Measurements from ENCODE around the gene AP1S1. TPM values are rescaled to one million over a fixed set of nuclear protein-coding genes. Genes with fewer than 3 reads are reported as not detected.

The AP1S1 gene
- polyA plus RNA-seq, 3 donors, result 72.1 to 82.5 (median 76.9) TPM

DNA sequence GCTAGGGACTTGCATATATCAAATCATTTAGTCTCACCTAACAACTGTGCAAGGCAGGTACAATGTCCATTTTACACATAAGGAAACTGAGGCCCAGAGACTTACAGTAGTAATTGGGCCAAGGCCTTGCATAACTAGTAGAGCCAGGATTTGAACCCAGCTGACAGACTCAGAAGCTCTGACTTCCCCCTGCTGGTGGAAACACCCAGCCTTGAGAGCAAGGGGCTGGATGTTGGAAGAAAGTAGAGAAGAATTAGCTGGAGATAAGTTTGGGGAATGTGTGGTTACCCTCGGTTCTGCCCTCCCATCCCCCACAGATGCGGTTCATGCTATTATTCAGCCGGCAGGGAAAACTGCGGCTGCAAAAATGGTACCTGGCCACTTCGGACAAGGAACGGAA is 2.0 kb downstream of the AP1S1 start:
- DNase-seq (ENCODE audit: low read depth in 3 of 3, low spot score in 2 of 3), result no peak

- no peak for DNase-seq (ENCODE audit: low read depth in 3 of 3, low spot score in 2 of 3)
These were observed 2.8 kb downstream of the AP1S1 start for GRCh38 chr7:101156866-101157589.

DNA sequence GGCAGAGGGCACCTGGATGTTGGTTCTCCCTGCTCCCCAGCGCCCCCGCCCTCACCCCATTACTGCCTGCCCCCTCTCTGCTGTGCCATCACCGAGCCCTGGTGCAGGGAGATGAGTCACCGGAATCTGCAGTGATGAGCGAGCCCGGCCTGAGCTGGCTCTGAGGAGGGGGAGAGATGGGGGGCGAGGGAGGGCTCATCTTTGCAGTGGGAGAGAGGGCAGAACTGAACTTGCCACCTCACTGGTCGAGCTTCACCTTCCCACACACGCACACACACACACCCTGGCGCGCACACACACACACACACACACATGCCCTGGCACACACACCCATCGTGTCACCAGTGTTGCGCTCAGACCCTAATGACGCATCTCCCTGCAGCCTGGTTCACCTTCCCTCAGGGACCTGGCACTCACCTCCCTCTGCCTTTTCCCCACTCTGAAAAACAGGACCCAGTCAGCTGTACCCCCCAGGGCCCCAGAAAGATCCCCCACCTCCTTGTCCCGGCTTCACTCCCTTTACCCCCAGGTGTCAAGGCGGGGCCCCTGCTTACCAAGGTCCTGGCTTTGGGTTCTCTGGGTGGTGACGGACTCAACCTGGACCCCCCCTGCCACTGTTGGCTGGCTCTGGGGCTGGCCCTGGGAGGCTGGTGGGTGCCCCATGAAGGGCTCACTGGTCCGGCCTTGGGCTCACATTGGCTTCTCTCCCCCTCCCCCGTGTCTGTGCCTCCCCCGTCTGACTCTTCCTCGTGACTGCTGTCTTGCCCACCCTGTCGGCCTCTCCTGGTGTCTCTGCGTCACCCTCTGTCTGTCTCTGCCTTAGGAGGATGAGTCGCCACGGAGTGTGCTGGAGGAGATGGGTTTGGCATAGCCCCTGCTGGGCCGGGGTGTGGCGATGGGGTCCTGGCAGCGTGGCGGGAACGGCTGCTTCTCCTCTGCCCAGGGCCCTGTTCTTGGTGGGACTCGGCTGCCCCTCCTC is 5.7 kb downstream of the AP1S1 start:
- no peak for DNase-seq (ENCODE audit: low read depth in 3 of 3, low spot score in 2 of 3)

GRCh38 chr7:101160910-101161309 is 6.6 kb downstream of the AP1S1 start:
- no peak for DNase-seq (ENCODE audit: low read depth in 3 of 3, low spot score in 2 of 3)

- no peak for DNase-seq (ENCODE audit: low read depth in 3 of 3, low spot score in 2 of 3)
These were observed 7.6 kb downstream of the AP1S1 start for GRCh38 chr7:101161692-101162471.

DNA sequence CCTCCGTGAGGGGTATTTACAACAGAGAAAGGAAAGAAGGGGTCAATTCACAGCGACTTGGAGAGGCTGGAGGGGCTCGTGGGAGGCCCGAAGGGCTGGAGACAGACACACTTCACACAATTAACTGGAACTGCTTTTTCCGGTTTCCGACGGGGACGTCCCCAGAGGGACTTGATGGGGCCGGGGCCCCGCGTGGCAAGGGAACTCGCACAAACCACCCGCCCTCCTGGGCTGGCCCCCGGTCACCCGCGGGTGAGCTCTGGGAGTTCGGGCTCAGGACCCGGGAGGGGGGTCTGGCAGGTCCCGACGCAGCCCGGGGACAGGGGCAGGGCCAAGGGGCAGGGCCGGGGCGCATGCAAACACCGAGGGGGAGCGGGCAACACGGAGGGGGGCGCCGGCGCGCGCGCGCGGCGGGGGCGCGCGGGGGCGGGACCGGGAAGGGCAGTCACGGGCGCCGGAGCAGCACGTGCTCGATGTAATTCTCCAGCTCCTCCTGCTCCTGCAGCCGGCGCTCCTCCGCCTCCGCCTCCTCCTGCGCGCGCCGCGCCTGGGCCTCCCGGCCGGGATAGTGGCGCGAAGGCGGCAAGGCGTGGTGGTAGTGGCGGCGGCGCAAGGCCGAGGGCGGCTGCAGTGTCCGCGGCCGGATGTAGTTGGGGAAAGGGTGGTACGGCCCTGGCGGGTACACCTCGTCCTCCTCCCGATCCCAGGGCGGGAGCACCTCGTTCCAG is 8.4 kb downstream of the AP1S1 start:
- DNase-seq (ENCODE audit: low read depth in 3 of 3, low spot score in 2 of 3), result no peak

DNA sequence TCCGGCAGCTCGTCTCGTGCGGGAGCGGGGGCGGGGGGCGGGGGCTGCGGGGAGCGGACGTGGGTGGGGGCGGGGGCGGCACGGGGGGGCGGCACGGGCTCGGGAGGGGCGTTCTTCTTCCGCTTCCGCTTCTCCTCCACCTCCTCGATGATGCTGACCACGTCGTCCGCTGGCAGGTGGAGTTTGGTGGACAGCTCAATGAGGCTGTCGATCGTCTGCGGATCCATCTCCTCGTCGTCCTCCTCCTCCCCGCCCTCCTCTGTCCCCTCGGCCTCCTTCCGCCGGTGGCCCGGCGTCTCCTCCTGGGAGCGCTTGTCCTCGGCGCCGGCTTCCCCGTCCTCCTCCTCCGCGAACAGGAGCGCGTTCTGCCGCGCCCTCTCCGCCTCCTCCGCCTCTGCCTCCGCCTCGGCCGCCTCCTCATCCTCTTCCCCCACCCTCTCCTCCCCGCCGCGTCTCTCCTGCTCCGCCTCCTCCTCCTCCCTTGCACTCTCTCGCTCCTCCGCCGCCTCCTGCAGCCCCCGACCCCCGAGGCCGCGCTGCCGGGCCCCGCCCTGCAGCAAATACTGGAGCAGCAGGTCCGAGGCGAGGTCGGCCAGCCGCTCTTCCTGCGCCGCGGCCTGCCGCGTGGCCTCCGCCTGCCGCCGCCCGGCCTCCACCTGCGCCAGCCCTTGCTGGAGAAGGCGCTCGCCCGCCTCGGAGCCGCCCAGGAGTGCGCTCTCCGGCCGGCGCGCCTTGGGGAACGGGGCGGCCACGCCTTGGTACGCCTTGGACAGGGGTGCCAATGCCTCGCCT is 9.2 kb downstream of the AP1S1 start:
- no peak for DNase-seq (ENCODE audit: low read depth in 3 of 3, low spot score in 2 of 3)

GRCh38 chr7:101164071-101164840 is 10.0 kb downstream of the AP1S1 start:
- no peak for DNase-seq (ENCODE audit: low read depth in 3 of 3, low spot score in 2 of 3)

DNA sequence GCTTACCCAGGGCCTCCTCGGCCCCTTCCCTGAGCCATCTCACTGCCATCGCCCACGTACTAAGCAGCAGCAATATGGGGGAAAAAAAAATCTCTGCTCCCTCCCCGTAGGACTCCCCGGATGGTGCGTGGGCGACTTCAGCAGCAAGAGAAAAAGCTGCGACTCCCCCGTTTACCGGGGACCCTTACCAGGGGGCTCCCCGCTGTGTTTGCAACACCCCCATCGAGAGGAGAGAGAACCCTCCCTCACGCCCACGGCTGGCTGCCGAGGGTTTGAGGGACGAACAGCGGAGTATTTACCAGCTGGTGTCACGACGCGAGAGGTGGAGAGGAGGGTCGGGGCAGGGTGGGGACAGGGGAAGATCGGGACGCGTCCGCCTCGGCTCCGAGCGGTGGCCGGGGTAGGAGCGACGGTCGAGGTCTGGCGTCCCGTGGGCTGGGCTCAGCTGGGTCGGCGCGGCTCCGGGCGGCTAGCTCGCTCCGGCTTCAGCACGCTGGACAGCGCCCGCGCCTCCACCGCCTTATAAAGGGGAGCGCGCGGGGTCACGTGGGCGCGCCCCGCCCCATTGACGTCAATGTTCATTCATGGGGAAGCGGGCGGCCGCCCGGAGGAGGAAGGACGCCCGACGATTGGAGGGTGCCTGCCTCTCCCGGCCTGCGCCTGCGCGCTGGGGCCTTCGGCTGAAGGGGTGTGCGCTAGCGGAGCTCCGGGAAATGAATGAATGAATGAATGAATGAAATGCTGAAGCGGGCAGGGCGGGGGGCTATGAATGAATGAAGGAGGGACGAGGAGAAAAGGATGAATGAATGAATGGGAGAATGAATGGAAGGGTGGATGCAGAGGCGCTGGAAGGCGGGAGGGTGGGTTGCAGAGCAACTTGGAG is 11.0 kb downstream of the AP1S1 start, which contains the start of gene VGF:
Gene VGF, minus strand, starts transcription at position 495 of the 883 bp plus-strand sequence. CDS start 726 bp downstream, outside the sequence.
- peak in 2 of 3 donors; percentile 70 to 85 for DNase-seq (ENCODE audit: low read depth in 3 of 3, low spot score in 2 of 3)

DNA sequence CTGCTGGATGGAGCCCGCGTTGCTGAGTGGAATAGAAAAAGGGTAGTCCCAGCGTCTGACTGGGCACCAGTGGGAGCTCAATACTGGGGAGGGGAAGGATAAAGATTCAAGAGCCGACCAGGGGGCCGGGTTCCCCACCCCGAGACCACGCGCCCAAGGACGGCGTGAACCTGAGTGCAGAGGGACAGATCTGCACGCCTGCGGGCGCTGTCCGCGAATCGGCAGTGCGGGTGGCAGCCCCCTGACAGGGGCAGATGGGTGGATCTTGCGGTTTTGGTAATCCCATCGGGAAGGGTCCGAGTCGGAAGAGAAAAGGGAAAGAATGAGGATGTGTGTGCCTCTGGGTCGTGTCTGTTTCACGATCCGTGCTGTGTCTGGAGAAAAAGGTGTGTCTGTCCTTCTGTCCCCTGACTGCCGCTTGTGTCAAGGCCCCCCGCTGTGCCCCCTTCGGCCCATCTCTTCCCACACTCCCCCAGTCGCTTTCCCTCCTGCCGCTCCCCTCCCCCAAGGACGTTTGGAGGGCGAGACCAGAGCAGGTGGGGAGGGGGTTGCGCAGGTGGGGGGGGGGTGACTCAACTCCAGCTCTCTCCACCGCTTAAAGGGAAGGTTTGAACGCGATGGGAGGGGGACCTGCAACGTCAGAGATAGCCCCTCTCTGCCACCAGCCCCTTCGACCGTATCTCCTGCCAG is 11.8 kb downstream of the AP1S1 start:
- DNase-seq (ENCODE audit: low read depth in 3 of 3, low spot score in 2 of 3), result no peak

DNA sequence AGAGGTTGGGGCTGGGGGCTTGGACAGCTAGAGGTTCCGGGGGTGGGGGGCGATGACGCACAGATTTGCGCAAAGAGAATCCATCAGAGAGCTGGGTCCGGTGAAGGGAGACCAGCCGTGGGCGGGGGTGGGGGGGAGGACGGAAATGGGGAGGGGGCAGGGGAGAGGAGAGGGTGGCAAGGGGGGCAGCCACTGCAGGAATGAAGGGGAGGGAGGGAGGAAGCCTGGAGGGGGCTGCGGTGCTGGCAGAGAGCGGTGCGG is 12.3 kb downstream of the AP1S1 start:
- DNase-seq (ENCODE audit: low read depth in 3 of 3, low spot score in 2 of 3), result no peak

DNA sequence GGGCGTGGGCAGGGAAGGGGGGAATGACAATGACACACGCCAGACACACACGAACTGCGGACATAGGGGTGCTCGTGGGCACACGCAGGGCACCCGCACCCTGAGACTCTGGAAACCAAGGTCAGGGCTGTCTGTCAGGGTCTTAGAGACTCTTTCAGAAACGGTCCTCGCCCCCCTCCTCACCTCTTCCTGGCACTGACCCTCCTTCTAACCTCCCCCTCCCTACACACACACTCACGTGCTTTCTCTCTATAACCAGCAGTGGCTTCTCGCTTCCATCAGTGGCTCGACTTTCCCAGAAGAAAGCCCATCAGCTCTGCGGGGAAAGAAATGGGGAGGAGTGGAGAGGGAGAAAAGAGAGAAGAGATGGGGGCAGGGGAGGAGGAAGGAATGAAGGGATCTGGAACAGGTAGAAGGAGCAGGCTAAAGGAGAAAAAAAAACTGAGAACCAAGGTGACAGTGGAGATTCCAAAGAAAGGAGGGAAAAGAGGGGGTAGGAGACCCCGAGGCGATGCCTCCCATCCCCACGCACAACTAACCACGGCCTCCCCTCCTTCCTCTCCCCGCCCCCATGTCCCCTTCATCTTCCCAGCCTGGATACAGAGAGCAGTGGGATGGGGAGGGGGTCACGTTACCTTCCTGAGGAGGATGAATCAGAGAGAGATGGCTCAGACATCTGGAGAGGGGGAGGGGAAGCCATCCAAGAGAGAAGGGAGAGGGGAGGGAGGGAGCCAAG is 12.8 kb downstream of the AP1S1 start:
- DNase-seq (ENCODE audit: low read depth in 3 of 3, low spot score in 2 of 3), result no peak

GRCh38 chr7:101167645-101168411 is 13.6 kb downstream of the AP1S1 start:
- DNase-seq (ENCODE audit: low read depth in 3 of 3, low spot score in 2 of 3), result no peak

- DNase-seq (ENCODE audit: low read depth in 3 of 3, low spot score in 2 of 3), result no peak
These were observed 14.3 kb downstream of the AP1S1 start for GRCh38 chr7:101168412-101169049.

DNA sequence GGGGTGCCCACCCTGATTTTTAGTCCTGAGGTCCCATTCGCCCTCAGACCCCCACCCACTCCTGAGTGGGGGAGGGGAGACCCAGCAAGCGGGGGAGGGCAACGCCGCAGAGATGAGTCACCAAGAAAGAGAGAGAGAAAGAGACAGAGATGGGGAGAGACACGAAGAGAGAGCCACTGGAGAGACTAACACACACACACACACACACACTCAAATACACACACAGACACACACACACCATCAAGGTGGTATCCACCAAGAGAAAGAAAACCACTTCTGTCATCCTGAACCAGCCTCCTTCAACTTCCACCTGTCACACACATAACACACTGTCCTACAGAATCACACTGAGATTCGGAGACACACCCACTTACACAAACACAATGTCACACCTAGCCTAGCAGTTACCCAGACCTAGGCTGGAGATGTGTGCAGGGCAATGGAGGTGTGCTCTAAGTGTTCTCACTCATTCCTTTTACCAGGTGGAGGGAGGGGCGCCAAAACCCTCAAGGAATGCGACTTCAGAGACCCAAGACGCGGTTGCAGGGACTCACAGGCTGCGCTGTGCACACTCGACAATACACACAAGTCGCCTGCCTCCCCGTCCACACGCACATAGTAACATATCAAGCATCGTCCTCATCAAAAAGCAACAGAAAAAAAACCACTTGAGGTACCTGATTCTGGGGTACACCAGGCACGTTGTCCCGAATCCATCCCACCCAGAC is 15.0 kb downstream of the AP1S1 start:
- no peak for DNase-seq (ENCODE audit: low read depth in 3 of 3, low spot score in 2 of 3)
